IPS-20b (cell line): Measurements from ENCODE around the gene DTWD2.

Source experiments
- H3K27ac ChIP-seq: one replicate; pipeline ENCODE4 v1.5.1; 2013; ENCODE audit warnings: low read length
- H3K27me3 ChIP-seq: 2 replicates; pipeline ENCODE4 v1.6.1; 2013; ENCODE audit warnings: mild to moderate bottlenecking, low read length, inconsistent platforms; ENCODE audit not compliant: insufficient read depth
- H3K36me3 ChIP-seq: 2 replicates; pipeline ENCODE4 v1.6.1; 2013; ENCODE audit warnings: low read depth, mild to moderate bottlenecking, inconsistent platforms, low read length, moderate library complexity; ENCODE audit not compliant: insufficient read depth
- H3K4me1 ChIP-seq: 2 replicates; pipeline ENCODE4 v1.6.1; 2013; ENCODE audit warnings: mild to moderate bottlenecking, control low read depth, inconsistent platforms, low read length, moderate library complexity; ENCODE audit not compliant: insufficient read depth
- H3K4me3 ChIP-seq: 2 replicates; pipeline ENCODE4 v1.5.1; 2013; ENCODE audit warnings: mild to moderate bottlenecking, low read length, inconsistent platforms
- H3K9ac ChIP-seq: 2 replicates; pipeline ENCODE4 v1.6.1; 2013; ENCODE audit warnings: low read depth, mild to moderate bottlenecking, inconsistent platforms, low read length, moderate library complexity
- H3K9me3 ChIP-seq: 2 replicates; pipeline ENCODE4 v1.6.1; 2013; ENCODE audit warnings: mild to moderate bottlenecking, low read depth, low read length, inconsistent platforms; ENCODE audit not compliant: insufficient read depth

The DTWD2 gene

DNA sequence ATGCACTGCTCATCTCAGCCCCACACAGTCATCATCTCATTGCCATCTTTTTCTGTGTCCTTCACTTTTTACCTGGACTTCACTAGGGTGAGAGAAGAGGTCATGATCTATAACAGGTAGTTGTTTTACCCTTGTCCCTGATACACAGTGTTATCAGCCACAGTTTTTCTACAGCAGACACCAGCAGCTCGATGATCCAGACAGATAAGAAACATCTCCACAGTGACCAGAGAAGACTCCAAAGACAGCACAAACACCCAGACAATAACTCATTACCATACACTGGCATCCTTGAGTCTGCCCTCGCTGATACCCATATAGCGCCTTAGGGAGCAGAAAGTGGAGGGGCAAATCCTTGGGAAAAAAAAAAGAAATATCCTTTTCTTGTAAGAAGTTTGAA, 194.1 kb downstream of the DTWD2 start:
- peaks cover 11% of the 10 kb centered on the region for H3K4me1 ChIP-seq
- H3K4me3 ChIP-seq: no peak overlapping the region
- H3K27ac ChIP-seq: no peak overlapping the region
- no peaks in the 10 kb centered on the region for H3K36me3 ChIP-seq
- no peak overlapping the region for H3K9ac ChIP-seq
- no peaks in the 10 kb centered on the region for H3K9me3 ChIP-seq
- no peaks in the 10 kb centered on the region for H3K27me3 ChIP-seq

DNA sequence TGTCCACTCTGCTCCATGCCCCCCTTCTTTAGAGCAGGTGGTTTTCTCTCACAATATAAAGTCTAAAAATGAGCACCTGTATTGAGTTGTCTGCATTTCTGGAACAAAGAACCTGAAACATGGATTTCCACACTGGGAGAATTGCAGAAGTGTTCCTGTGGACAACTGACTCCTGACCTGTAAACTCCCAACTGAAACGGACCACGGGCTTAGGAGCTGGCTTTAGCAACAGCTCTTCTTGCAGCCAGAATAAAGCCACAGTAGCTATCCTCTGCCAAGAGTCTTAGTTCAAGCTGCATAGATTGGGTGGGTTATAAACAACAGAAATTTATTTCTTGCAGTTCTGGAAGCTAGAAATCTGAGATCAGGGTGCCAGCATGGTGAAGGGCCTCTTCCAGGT, 194.7 kb downstream of the DTWD2 start:
- peaks cover 11% of the 10 kb centered on the region for H3K4me1 ChIP-seq
- no peak overlapping the region for H3K27ac ChIP-seq
- no peak overlapping the region for H3K4me3 ChIP-seq
- H3K27me3 ChIP-seq: no peaks in the 10 kb centered on the region
- no peaks in the 10 kb centered on the region for H3K36me3 ChIP-seq
- no peaks in the 10 kb centered on the region for H3K9me3 ChIP-seq
- no peak overlapping the region for H3K9ac ChIP-seq

DNA sequence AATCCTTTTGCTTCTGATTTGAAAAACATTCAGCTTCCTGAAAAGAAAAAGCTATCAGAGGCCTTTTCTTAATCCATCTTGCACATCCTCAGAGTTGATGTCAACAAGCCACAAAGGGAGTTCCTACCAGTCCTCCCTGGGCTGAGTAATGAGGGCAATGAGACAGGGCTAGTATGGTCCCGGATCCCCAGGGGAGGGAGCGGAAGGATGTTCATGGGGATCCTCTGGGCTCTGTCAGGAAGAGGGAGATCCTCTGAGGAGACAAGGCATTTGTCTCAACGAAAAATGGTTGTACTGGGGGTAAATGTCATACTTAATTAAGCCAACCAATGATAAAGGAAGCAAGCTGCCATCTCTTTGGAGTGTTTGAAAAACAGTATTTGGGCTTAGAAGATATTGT, 195.3 kb downstream of the DTWD2 start:
- Histone ChIP-seq H3K9ac (no peak overlapping the region), H3K4me3 (no peak overlapping the region), H3K27me3 (no peaks in the 10 kb centered on the region), H3K4me1 (peaks cover 11% of the 10 kb centered on the region), H3K9me3 (no peaks in the 10 kb centered on the region), H3K27ac (no peak overlapping the region), H3K36me3 (no peaks in the 10 kb centered on the region)

DNA sequence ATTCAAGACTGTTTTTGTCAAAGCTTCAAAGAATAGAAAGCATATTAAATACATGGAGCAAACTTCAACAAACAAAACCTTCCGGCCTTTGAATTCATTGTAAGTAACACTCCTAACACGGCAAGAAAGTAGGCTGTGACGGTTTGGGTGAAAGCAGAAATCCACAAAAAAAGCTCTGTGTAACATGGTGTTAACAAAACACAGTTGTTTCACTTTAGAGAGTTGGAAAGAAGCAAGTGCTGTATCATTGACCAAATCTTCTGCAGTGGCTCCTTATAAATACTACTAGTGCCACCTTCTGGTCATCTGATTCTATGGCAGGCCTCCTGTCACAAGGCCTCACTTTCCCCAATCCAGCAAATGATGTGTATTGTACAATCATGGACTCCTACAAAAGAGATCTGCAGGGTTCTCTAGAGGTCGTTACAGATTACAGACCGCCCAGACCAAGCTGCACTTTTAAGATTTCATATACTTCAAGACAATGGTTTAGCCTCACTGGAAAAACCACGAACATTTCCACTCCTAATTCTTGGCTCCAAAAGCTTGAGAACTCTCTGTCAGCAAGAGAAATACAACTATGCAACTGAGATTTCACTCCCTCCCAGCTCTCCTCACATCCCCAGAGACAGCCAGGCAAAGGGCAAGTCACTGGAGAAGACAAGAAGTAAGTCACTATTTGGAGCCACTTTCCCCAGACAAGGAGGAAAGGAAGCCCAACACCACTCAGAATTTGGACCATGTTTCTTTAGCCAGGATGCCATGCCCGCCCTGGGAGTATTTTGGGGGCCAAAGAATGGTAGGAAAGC, 196.2 kb downstream of the DTWD2 start:
- Histone ChIP-seq H3K36me3 (no peaks in the 10 kb centered on the region), H3K4me1 (peaks cover 11% of the 10 kb centered on the region), H3K27me3 (no peaks in the 10 kb centered on the region), H3K4me3 (no peak overlapping the region), H3K9me3 (no peaks in the 10 kb centered on the region), H3K27ac (no peak overlapping the region), H3K9ac (no peak overlapping the region)

DNA sequence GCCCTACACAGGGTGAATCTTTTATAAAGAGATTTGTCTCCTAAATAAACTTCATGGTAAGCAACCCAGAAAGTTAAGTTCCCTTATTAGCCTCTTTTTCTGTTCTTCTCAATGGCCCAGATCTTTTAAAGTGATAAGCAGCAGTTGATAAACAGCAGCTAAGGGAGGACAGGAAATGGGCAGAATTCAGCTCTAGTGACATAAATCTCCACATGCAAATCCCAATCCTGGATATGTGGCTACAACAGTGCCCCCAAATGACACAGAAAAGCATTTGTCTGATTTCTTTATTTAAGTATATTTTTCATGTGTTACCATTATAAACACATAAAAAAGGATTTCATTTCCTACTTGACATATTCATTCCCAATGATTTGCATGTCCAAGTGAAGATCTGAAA, 199.0 kb downstream of the DTWD2 start:
- Histone ChIP-seq H3K9me3 (no peaks in the 10 kb centered on the region), H3K4me1 (peaks cover 7% of the 10 kb centered on the region), H3K4me3 (no peak overlapping the region), H3K27ac (no peak overlapping the region), H3K27me3 (no peaks in the 10 kb centered on the region), H3K36me3 (no peaks in the 10 kb centered on the region), H3K9ac (no peak overlapping the region)

DNA sequence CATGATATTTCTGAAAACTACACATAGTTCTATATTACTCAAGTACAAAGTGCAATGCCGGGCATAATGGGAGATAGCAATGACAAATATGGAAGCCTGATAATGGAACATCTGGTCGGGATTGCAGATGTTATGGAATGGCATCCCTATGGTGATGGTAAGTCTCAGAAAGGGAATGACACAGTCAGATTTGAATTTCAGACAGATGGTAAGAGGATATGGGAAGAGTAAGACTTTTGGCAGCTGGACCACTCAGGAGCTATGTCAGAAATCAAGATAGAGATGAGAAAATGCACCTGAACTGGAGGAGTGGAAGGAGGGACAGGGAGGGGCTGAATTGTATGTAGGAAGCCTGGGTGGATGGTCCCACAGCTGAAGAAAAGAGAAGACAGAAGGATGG, 200.0 kb downstream of the DTWD2 start:
- H3K27me3 ChIP-seq: no peaks in the 10 kb centered on the region
- H3K4me3 ChIP-seq: no peak overlapping the region
- no peaks in the 10 kb centered on the region for H3K36me3 ChIP-seq
- peaks cover 7% of the 10 kb centered on the region for H3K4me1 ChIP-seq
- no peak overlapping the region for H3K9ac ChIP-seq
- H3K9me3 ChIP-seq: no peaks in the 10 kb centered on the region
- H3K27ac ChIP-seq: no peak overlapping the region
